RPMI7951 (cell line): ENCODE results near the gene VAMP5. TPM values are rescaled to one million over a fixed set of nuclear protein-coding genes. Genes with fewer than 3 reads are reported as not detected.
"Not testable (repeated sequence)": the region's sequence is repeated elsewhere in the genome, so short reads cannot be mapped to it uniquely, and the experiment has no call there.

Source experiments
- DNase-seq: peaks from one replicate; pipeline ENCODE4 v3.0.0-alpha.2; 2012; ENCODE audit warnings: low read depth
- total RNA-seq: library from RNA; depleted of rRNA; stranded (reverse); fragments of >200 nt; shearing (Covaris generic); gene quantifications from 2 replicates; pipeline ENCODE4 v1.2.3, GENCODE V29; 2014; rRNA removed

Gene VAMP5
- total RNA-seq = 25.7 and 33.6 TPM in 2 replicates

- DNase-seq = peak; percentile 46
These were observed at the start of gene VAMP5 for GRCh38 chr2:85584354-85584856. Gene VAMP5 (plus strand): TSS chr2:85584431. CDS start chr2:85584491, 60 bp downstream.

- DNase-seq = no peak
These were observed 49.4 kb upstream of the VAMP5 start for GRCh38 chr2:85534881-85535280.

GRCh38 chr2:85536479-85536878 is 47.8 kb upstream of the VAMP5 start:
- DNase-seq = peak; percentile 77

- DNase-seq = peak; percentile 53
These were observed 46.4 kb upstream of the VAMP5 start for GRCh38 chr2:85537600-85538506.

- DNase-seq = peak; percentile 89
These were observed 45.5 kb upstream of the VAMP5 start, which contains the start of gene MAT2A for GRCh38 chr2:85538507-85539360. Gene MAT2A (plus strand): TSS chr2:85539168. CDS start chr2:85539288, 120 bp downstream.

- peak; percentile 70 for DNase-seq
These were observed 44.7 kb upstream of the VAMP5 start for GRCh38 chr2:85539361-85540132.

- DNase-seq = no peak
These were observed 44.0 kb upstream of the VAMP5 start for GRCh38 chr2:85540133-85540648.

- no peak for DNase-seq
These were observed 43.0 kb upstream of the VAMP5 start for GRCh38 chr2:85541262-85541661.

GRCh38 chr2:85541753-85542457 is 42.3 kb upstream of the VAMP5 start:
- DNase-seq = no peak

GRCh38 chr2:85542777-85543176 is 41.5 kb upstream of the VAMP5 start:
- no peak for DNase-seq

GRCh38 chr2:85544254-85544691 is 40.0 kb upstream of the VAMP5 start:
- not testable (repeated sequence) for DNase-seq

GRCh38 chr2:85544915-85545779 is 39.1 kb upstream of the VAMP5 start:
- not testable (repeated sequence) for DNase-seq

- DNase-seq = no peak
These were observed 38.4 kb upstream of the VAMP5 start for GRCh38 chr2:85545780-85546240.

- no peak for DNase-seq
These were observed 37.0 kb upstream of the VAMP5 start for GRCh38 chr2:85547089-85547858.

GRCh38 chr2:85547859-85548607 is 36.2 kb upstream of the VAMP5 start:
- no peak for DNase-seq

- DNase-seq = no peak
These were observed 35.7 kb upstream of the VAMP5 start for GRCh38 chr2:85548608-85548900.

GRCh38 chr2:85549095-85549494 is 35.1 kb upstream of the VAMP5 start:
- DNase-seq = no peak

GRCh38 chr2:85549826-85550225 is 34.4 kb upstream of the VAMP5 start:
- DNase-seq = peak; percentile 96
